WTC11 (cell line): Measurements from ENCODE around the gene BPIFB2. TPM values are rescaled to one million over a fixed set of nuclear protein-coding genes. Genes with fewer than 3 reads are reported as not detected.

Source experiments
- ATAC-seq: fragments of 200-7000 bp; cut with Tn5 transposase; 2 replicates; pipeline ENCODE4 v1.10.0; 2021; ENCODE audit warnings: mild to moderate bottlenecking, moderate library complexity
- CTCF ChIA-PET: fragments of 300-600 bp; sonication (Branson Sonifier 250); formaldehyde crosslinking; loops from one replicate; lab custom pipeline; 2021; ENCODE audit warnings: antibody characterized with exemption; lab: Charles Lee
- POLR2A ChIA-PET: fragments of 350-600 bp; sonication (Branson Sonifier 250); formaldehyde crosslinking; loops from one replicate; lab custom pipeline; 2021; ENCODE audit warnings: antibody characterized with exemption; lab: Charles Lee
- DNase-seq: peaks from one replicate; pipeline ENCODE4 v3.0.0; 2021; ENCODE audit warnings: low spot score
- H3K27ac Mint-ChIP-seq: 2 replicates; pipeline ENCODE4 v1.8.0; 2021; ENCODE audit warnings: mixed read lengths
- H3K27me3 Mint-ChIP-seq: 2 replicates; pipeline ENCODE4 v1.8.0; 2021; ENCODE audit warnings: low read depth, mild to moderate bottlenecking, moderate library complexity, mixed read lengths
- H3K36me3 Mint-ChIP-seq: 2 replicates; pipeline ENCODE4 v1.8.0; 2021; ENCODE audit warnings: mixed read lengths
- H3K4me1 Mint-ChIP-seq: 2 replicates; pipeline ENCODE4 v1.8.0; 2022; ENCODE audit warnings: mixed read lengths
- H3K4me3 Mint-ChIP-seq: 2 replicates; pipeline ENCODE4 v1.8.0; 2021; ENCODE audit warnings: mild to moderate bottlenecking, moderate library complexity, mixed read lengths
- H3K9me3 Mint-ChIP-seq: 2 replicates; pipeline ENCODE4 v1.8.0; 2021; ENCODE audit warnings: mixed read lengths
- FOXK1 ChIP-seq: sonication (generic); formaldehyde crosslinking; IDR thresholded peaks from 2 replicates; pipeline ENCODE4 v1.8.0; 2022; ENCODE audit warnings: mild to moderate bottlenecking, moderate library complexity, missing genetic modification reagents
- FOXP1 ChIP-seq: sonication (generic); formaldehyde crosslinking; IDR thresholded peaks from 2 replicates; pipeline ENCODE4 v1.8.0; 2022; ENCODE audit warnings: missing genetic modification reagents, mild to moderate bottlenecking, moderate library complexity, borderline replicate concordance
- KAT7 ChIP-seq: sonication (generic); formaldehyde crosslinking; IDR thresholded peaks from 2 replicates; pipeline ENCODE4 v1.8.1; 2023; ENCODE audit warnings: missing genetic modification reagents, mild to moderate bottlenecking, borderline replicate concordance
- NFE2L1 ChIP-seq: sonication (generic); formaldehyde crosslinking; IDR thresholded peaks from 2 replicates; pipeline ENCODE4 v1.8.1; 2023; ENCODE audit warnings: missing genetic modification reagents
- TCF7 ChIP-seq: sonication (generic); formaldehyde crosslinking; IDR thresholded peaks from 2 replicates; pipeline ENCODE4 v1.8.0; 2022; ENCODE audit warnings: mild to moderate bottlenecking, low read depth, missing genetic modification reagents, moderate library complexity
- TEAD1 ChIP-seq: sonication (generic); formaldehyde crosslinking; IDR thresholded peaks from 2 replicates; pipeline ENCODE4 v1.8.0; 2022; ENCODE audit warnings: mild to moderate bottlenecking, missing genetic modification reagents
- TP53 ChIP-seq: sonication (generic); formaldehyde crosslinking; IDR thresholded peaks from 2 replicates; pipeline ENCODE4 v1.8.1; 2023; ENCODE audit warnings: mild to moderate bottlenecking, missing genetic modification reagents
- ZNF263 ChIP-seq: sonication (generic); formaldehyde crosslinking; IDR thresholded peaks from 2 replicates; pipeline ENCODE4 v1.8.1; 2022; ENCODE audit warnings: low read depth, mild to moderate bottlenecking, moderate library complexity, missing genetic modification reagents
- ZNF396 ChIP-seq: fragments of 250-450 bp; sonication (Bioruptor Pico); IDR thresholded peaks from 2 replicates; pipeline ENCODE4 v1.8.0; 2021; ENCODE audit warnings: mild to moderate bottlenecking, moderate library complexity, borderline replicate concordance
- ZNF416 ChIP-seq: fragments of 250-450 bp; sonication (Bioruptor Pico); IDR thresholded peaks from 2 replicates; pipeline ENCODE4 v1.9.0; 2021; ENCODE audit warnings: mild to moderate bottlenecking, inconsistent platforms
- total RNA-seq: library from RNA; stranded (reverse); gene quantifications from 3 replicates; pipeline ENCODE4 v1.2.3, GENCODE V29; 2021
- TF ChIP-seq, protein P1 (sequence below): sonication (generic); formaldehyde crosslinking; IDR thresholded peaks from 2 replicates; pipeline ENCODE4 v1.8.1; 2023; ENCODE audit warnings: mild to moderate bottlenecking, missing genetic modification reagents, borderline replicate concordance
- TF ChIP-seq, protein P2 (sequence below): sonication (generic); formaldehyde crosslinking; IDR thresholded peaks from 2 replicates; pipeline ENCODE4 v1.8.0; 2023; ENCODE audit warnings: missing genetic modification reagents, mild to moderate bottlenecking, borderline replicate concordance
- TF ChIP-seq, protein P3 (sequence below): sonication (generic); formaldehyde crosslinking; IDR thresholded peaks from 2 replicates; pipeline ENCODE4 v1.8.1; 2023; ENCODE audit warnings: mild to moderate bottlenecking, moderate library complexity, missing genetic modification reagents
- TF ChIP-seq, protein P4 (sequence below): fragments of 250-450 bp; sonication (Bioruptor Pico); IDR thresholded peaks from 2 replicates; pipeline ENCODE4 v1.8.0; 2021; ENCODE audit warnings: mild to moderate bottlenecking

The BPIFB2 gene
- total RNA-seq, 1 experiment from 2014 or later = 0.09 TPM

DNA sequence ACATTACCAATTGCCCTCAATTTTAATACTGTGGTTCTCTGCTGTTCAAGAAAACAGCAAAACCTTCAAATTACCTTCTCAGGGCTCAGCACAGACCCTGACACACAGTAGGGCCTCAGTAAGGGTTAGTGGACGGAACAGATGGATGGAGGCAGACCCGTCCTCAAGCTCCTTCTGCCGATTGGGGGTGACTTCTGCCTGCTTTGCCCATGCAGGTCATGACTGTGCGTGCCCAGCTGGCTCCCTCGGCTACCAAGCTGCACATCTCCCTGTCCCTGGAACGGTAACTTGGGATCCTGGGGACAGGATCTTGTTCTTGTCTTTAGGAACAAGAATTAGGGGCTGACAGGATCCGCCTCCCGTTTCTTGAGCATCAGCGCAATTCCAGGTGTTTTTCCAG, 62.2 kb downstream of the BPIFB2 start:
- no peak overlapping the region for H3K4me3 Mint-ChIP-seq
- TF ChIP-seq, protein P1, sequence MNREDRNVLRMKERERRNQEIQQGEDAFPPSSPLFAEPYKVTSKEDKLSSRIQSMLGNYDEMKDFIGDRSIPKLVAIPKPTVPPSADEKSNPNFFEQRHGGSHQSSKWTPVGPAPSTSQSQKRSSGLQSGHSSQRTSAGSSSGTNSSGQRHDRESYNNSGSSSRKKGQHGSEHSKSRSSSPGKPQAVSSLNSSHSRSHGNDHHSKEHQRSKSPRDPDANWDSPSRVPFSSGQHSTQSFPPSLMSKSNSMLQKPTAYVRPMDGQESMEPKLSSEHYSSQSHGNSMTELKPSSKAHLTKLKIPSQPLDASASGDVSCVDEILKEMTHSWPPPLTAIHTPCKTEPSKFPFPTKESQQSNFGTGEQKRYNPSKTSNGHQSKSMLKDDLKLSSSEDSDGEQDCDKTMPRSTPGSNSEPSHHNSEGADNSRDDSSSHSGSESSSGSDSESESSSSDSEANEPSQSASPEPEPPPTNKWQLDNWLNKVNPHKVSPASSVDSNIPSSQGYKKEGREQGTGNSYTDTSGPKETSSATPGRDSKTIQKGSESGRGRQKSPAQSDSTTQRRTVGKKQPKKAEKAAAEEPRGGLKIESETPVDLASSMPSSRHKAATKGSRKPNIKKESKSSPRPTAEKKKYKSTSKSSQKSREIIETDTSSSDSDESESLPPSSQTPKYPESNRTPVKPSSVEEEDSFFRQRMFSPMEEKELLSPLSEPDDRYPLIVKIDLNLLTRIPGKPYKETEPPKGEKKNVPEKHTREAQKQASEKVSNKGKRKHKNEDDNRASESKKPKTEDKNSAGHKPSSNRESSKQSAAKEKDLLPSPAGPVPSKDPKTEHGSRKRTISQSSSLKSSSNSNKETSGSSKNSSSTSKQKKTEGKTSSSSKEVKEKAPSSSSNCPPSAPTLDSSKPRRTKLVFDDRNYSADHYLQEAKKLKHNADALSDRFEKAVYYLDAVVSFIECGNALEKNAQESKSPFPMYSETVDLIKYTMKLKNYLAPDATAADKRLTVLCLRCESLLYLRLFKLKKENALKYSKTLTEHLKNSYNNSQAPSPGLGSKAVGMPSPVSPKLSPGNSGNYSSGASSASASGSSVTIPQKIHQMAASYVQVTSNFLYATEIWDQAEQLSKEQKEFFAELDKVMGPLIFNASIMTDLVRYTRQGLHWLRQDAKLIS (CRISPR knock-in tag) = no peak
- TF ChIP-seq, protein P2, sequence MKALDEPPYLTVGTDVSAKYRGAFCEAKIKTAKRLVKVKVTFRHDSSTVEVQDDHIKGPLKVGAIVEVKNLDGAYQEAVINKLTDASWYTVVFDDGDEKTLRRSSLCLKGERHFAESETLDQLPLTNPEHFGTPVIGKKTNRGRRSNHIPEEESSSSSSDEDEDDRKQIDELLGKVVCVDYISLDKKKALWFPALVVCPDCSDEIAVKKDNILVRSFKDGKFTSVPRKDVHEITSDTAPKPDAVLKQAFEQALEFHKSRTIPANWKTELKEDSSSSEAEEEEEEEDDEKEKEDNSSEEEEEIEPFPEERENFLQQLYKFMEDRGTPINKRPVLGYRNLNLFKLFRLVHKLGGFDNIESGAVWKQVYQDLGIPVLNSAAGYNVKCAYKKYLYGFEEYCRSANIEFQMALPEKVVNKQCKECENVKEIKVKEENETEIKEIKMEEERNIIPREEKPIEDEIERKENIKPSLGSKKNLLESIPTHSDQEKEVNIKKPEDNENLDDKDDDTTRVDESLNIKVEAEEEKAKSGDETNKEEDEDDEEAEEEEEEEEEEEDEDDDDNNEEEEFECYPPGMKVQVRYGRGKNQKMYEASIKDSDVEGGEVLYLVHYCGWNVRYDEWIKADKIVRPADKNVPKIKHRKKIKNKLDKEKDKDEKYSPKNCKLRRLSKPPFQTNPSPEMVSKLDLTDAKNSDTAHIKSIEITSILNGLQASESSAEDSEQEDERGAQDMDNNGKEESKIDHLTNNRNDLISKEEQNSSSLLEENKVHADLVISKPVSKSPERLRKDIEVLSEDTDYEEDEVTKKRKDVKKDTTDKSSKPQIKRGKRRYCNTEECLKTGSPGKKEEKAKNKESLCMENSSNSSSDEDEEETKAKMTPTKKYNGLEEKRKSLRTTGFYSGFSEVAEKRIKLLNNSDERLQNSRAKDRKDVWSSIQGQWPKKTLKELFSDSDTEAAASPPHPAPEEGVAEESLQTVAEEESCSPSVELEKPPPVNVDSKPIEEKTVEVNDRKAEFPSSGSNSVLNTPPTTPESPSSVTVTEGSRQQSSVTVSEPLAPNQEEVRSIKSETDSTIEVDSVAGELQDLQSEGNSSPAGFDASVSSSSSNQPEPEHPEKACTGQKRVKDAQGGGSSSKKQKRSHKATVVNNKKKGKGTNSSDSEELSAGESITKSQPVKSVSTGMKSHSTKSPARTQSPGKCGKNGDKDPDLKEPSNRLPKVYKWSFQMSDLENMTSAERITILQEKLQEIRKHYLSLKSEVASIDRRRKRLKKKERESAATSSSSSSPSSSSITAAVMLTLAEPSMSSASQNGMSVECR = no peak
- no peak for TF ChIP-seq ZNF396 (CRISPR knock-in tag)
- TF ChIP-seq TCF7 = no peak
- no peak for TF ChIP-seq FOXK1 (CRISPR knock-in tag)
- TF ChIP-seq KAT7 = no peak
- no peak for TF ChIP-seq ZNF263 (CRISPR knock-in tag)
- no peak for TF ChIP-seq ZNF416 (CRISPR knock-in tag)
- TF ChIP-seq, protein P3, sequence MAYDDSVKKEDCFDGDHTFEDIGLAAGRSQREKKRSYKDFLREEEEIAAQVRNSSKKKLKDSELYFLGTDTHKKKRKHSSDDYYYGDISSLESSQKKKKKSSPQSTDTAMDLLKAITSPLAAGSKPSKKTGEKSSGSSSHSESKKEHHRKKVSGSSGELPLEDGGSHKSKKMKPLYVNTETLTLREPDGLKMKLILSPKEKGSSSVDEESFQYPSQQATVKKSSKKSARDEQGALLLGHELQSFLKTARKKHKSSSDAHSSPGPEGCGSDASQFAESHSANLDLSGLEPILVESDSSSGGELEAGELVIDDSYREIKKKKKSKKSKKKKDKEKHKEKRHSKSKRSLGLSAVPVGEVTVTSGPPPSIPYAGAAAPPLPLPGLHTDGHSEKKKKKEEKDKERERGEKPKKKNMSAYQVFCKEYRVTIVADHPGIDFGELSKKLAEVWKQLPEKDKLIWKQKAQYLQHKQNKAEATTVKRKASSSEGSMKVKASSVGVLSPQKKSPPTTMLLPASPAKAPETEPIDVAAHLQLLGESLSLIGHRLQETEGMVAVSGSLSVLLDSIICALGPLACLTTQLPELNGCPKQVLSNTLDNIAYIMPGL (CRISPR knock-in tag) = no peak
- TF ChIP-seq NFE2L1 (CRISPR knock-in tag) = no peak
- no peak for TF ChIP-seq TP53
- TF ChIP-seq FOXP1 (CRISPR knock-in tag) = no peak
- TF ChIP-seq, protein P4, sequence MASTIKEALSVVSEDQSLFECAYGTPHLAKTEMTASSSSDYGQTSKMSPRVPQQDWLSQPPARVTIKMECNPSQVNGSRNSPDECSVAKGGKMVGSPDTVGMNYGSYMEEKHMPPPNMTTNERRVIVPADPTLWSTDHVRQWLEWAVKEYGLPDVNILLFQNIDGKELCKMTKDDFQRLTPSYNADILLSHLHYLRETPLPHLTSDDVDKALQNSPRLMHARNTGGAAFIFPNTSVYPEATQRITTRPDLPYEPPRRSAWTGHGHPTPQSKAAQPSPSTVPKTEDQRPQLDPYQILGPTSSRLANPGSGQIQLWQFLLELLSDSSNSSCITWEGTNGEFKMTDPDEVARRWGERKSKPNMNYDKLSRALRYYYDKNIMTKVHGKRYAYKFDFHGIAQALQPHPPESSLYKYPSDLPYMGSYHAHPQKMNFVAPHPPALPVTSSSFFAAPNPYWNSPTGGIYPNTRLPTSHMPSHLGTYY = no peak
- no peak for TF ChIP-seq TEAD1 (CRISPR knock-in tag)
- H3K27me3 Mint-ChIP-seq = no peaks in the 10 kb centered on the region; the same call in 1 of the 2 replicates
- H3K36me3 Mint-ChIP-seq = no peaks in the 10 kb centered on the region
- no peak for DNase-seq
- H3K4me1 Mint-ChIP-seq = no peaks in the 10 kb centered on the region
- no peak for ATAC-seq
- ChIA-PET CTCF (interaction anchor here (1.3 to 3.1 kb wide), 3 partner anchors 8 to 143 kb away, joined by 3 to 8 read pairs (median 5); no protein-coding TSS in a partner anchor), POLR2A (no interaction called here)
- H3K9me3 Mint-ChIP-seq = peaks cover 5% of the 10 kb centered on the region
- H3K27ac Mint-ChIP-seq = no peak overlapping the region
